Activated T-helper 17 cell treated with anti-CD3 and anti-CD28 coated beads, Interleukin-2, amount 50 U/mL, for 72 hours (primary cell): ENCODE measurements around the gene NPPC. TPM values are rescaled to one million over a fixed set of nuclear protein-coding genes. Genes with fewer than 3 reads are reported as not detected.

Experiments
- total RNA-seq, 2 donors: library from RNA; stranded (reverse); gene quantifications; one replicate each; pipeline ENCODE4 v1.2.3, GENCODE V29; 2022

NPPC gene
- total RNA-seq, 2 donors from 2014 or later = not detected

Other genes with a start within 250 kb of the NPPC start
- gene PTMA, start 217.9 kb downstream of the NPPC start, total RNA-seq = 1,000 to 10,000 TPM; 1,439 to 1,845 TPM
- gene PDE6D, start 145.1 kb downstream of the NPPC start, total RNA-seq = 10 to 100 TPM; 20.4 to 28.9 TPM
- gene COPS7B, start 140.0 kb downstream of the NPPC start, total RNA-seq = 10 to 100 TPM; 41.5 to 47.8 TPM
- gene DIS3L2, start 35.3 kb upstream of the NPPC start, total RNA-seq = 10 to 100 TPM; 21.6 to 30.2 TPM